ENCODE results near the gene CDH16. TPM values are rescaled to one million over a fixed set of nuclear protein-coding genes. Genes with fewer than 3 reads are reported as not detected.

CDH16 gene, protein sequence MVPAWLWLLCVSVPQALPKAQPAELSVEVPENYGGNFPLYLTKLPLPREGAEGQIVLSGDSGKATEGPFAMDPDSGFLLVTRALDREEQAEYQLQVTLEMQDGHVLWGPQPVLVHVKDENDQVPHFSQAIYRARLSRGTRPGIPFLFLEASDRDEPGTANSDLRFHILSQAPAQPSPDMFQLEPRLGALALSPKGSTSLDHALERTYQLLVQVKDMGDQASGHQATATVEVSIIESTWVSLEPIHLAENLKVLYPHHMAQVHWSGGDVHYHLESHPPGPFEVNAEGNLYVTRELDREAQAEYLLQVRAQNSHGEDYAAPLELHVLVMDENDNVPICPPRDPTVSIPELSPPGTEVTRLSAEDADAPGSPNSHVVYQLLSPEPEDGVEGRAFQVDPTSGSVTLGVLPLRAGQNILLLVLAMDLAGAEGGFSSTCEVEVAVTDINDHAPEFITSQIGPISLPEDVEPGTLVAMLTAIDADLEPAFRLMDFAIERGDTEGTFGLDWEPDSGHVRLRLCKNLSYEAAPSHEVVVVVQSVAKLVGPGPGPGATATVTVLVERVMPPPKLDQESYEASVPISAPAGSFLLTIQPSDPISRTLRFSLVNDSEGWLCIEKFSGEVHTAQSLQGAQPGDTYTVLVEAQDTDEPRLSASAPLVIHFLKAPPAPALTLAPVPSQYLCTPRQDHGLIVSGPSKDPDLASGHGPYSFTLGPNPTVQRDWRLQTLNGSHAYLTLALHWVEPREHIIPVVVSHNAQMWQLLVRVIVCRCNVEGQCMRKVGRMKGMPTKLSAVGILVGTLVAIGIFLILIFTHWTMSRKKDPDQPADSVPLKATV
- total RNA-seq, result not detected

DNA sequence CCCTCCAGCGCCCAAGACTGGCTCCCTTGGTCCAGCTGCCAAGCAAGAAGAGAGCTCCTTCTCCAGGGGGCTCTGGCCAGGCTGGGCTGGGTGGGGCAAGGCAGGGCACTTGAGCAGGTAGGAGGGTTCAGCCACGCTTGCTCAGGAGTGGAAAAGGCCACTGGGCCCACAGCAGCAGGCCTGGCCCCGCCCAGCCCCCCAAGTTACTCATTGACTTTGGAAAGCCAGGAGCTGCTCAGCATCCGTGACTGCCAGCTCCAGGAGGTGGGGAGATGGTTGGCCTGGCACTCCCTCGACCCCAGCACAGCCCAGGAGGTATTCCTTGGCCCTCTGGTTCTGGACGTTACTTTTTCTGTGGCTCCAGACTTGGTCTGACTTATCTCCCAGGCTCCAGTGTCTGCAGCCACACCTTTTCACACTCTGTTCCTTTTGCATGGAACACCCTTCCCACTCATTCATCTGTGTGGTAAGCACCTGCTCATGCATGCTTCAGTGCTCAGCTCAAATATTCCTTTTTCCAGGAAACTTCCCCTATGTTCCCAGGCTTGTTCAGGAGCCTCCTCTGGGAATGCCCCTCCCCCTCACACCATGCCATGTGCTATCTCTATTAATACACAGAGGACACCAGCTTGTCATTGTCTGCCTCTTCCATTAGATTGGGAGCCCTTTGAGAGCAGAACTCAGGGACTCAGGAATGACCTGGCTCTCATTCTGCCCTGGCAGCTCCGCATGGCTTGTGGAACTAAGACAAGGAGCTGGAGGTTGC is at the start of gene CDH16:
Gene CDH16, minus strand, starts transcription at position 83 of the 766 bp plus-strand sequence. CDS start 820 bp downstream, outside the sequence.
- Histone ChIP-seq H3K27ac (no peak within 1 kb of the TSS), H3K9me3 (no peaks in the 10 kb centered on the region), H3K27me3 (replicated peaks; ENCODE audit: insufficient read depth) (no peaks in the 10 kb centered on the region), H3K4me1 (ENCODE audit: control insufficient read depth in 1 of 2, low read depth in 2 of 2) (peaks cover 9 to 30% of the 10 kb centered on the region in 2 donors), H3K36me3 (peaks cover 7% of the 10 kb centered on the region), H3K4me3 (no peak within 1 kb of the TSS)
- TF ChIP-seq, protein P1, sequence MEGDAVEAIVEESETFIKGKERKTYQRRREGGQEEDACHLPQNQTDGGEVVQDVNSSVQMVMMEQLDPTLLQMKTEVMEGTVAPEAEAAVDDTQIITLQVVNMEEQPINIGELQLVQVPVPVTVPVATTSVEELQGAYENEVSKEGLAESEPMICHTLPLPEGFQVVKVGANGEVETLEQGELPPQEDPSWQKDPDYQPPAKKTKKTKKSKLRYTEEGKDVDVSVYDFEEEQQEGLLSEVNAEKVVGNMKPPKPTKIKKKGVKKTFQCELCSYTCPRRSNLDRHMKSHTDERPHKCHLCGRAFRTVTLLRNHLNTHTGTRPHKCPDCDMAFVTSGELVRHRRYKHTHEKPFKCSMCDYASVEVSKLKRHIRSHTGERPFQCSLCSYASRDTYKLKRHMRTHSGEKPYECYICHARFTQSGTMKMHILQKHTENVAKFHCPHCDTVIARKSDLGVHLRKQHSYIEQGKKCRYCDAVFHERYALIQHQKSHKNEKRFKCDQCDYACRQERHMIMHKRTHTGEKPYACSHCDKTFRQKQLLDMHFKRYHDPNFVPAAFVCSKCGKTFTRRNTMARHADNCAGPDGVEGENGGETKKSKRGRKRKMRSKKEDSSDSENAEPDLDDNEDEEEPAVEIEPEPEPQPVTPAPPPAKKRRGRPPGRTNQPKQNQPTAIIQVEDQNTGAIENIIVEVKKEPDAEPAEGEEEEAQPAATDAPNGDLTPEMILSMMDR (IDR thresholded peaks at IDR 0.05), result no peak
- ATAC-seq (ENCODE audit: insufficient number of reproducible peaks, low FRiP score, low read depth), result no peak
- DNase-seq (ENCODE audit: low spot score), result no peak

DNA sequence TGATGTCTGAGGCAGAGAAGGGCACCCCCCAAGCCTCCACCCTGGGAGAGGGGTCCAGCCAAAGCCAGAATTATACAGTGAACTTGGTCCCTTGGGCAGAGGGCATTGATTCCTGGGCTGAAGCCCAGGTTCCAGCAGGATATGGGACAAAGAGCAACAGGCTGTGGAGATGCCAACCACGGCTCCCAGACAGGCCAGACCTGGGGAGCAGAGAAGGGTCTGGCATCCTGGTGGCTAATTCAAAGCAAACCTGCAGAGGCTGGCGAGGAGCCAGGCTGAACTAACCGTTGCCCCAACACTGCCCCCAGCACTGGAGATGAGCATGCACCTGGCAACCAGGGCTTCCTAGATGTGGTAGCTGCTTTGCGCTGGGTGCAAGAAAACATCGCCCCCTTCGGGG is 45.4 kb upstream of the CDH16 start:
- no peaks in the 10 kb centered on the region for H3K36me3 ChIP-seq
- H3K4me1 ChIP-seq (ENCODE audit: control insufficient read depth in 1 of 2, low read depth in 2 of 2), result no peaks in the 10 kb centered on the region
- H3K27ac ChIP-seq, result no peak overlapping the region
- H3K4me3 ChIP-seq, result no peak overlapping the region
- DNase-seq (ENCODE audit: low spot score) (no peak), ATAC-seq (ENCODE audit: insufficient number of reproducible peaks, low FRiP score, low read depth) (no peak)
- TF ChIP-seq, protein P1 (IDR thresholded peaks at IDR 0.05), result no peak
- no peaks in the 10 kb centered on the region for H3K27me3 ChIP-seq (replicated peaks; ENCODE audit: insufficient read depth)
- H3K9me3 ChIP-seq, result no peaks in the 10 kb centered on the region

DNA sequence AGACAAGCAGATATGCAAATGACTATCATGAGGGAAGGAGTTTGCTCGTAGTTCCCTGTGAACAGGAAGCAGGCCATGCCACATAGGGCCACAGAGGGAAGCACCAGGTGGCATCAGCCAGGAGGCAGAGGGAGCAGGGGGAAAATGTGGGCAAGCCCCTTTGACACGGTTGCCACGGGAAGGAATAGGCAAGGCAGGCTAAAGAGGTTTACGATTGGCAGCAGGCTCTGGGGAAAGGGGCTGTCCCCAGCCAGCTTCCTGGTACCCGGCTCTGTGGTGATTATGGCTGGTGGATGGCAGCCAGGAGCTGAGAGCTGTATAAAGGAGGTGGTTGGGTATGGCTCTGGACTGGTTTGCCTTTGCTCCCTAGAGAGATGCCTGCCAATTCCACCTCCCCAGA is 43.2 kb upstream of the CDH16 start:
- no peaks in the 10 kb centered on the region for H3K4me1 ChIP-seq (ENCODE audit: control insufficient read depth in 1 of 2, low read depth in 2 of 2)
- H3K27ac ChIP-seq, result no peak overlapping the region
- no peaks in the 10 kb centered on the region for H3K36me3 ChIP-seq
- TF ChIP-seq, protein P1 (IDR thresholded peaks at IDR 0.05), result no peak
- no peak overlapping the region for H3K4me3 ChIP-seq
- H3K27me3 ChIP-seq (replicated peaks; ENCODE audit: insufficient read depth), result no peaks in the 10 kb centered on the region
- no peak for DNase-seq (ENCODE audit: low spot score)
- no peaks in the 10 kb centered on the region for H3K9me3 ChIP-seq
- no peak for ATAC-seq (ENCODE audit: insufficient number of reproducible peaks, low FRiP score, low read depth)

DNA sequence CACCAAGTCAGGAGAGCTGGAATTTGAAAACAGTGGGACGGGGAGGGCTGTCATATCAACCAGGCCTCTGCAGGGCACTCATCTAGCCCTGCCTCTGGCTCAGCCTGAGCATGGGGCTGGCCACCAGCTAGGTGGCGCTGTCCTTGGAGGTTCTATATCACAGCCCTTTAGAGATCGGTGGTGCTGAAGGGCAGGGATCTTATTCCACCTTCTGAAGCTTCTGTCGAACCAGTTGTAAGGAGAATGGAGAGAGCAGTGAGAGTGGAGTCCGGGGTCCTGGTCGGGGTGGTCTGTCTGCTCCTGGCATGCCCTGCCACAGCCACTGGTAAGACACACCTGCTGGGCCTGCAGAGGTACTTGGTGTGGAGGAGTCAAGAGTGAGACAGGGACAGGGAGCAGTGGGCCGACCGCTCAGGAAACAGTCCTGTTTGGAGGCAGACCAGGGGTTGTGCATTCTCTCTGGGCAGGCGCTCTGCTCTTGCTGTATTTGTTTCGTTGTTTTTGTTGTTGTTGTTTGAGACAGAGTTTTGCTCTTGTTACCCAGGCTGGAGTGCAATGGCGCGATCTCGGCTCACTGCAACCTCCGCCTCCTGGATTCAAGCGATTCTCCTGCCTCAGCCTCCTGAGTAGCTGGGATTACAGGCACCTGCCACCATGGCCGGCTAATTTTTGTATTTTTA is 42.5 kb upstream of the CDH16 start, which contains the start of gene CES3:
Gene CES3, plus strand, starts transcription at position 202 of the 680 bp plus-strand sequence. Its CDS starts 42 bp downstream, at position 244.
- H3K4me1 ChIP-seq (ENCODE audit: control insufficient read depth in 1 of 2, low read depth in 2 of 2), result no peaks in the 10 kb centered on the region
- H3K36me3 ChIP-seq, result no peaks in the 10 kb centered on the region
- ATAC-seq (ENCODE audit: insufficient number of reproducible peaks, low FRiP score, low read depth) (no peak), DNase-seq (ENCODE audit: low spot score) (no peak)
- H3K4me3 ChIP-seq, result no peak within 1 kb of the TSS
- no peaks in the 10 kb centered on the region for H3K27me3 ChIP-seq (replicated peaks; ENCODE audit: insufficient read depth)
- H3K27ac ChIP-seq, result no peak within 1 kb of the TSS
- TF ChIP-seq, protein P1 (IDR thresholded peaks at IDR 0.05), result peak; percentile 49
- no peaks in the 10 kb centered on the region for H3K9me3 ChIP-seq
